Erythroblast (primary cell): ENCODE measurements around the gene LRRC10B.

Experiments used
- GATA1 ChIP-seq: IDR thresholded peaks from 2 replicates; pipeline ENCODE4 v1.6.1; 2011; ENCODE audit warnings: low read depth, mild to moderate bottlenecking, control low read depth, low read length, moderate library complexity
- POLR2A ChIP-seq: IDR thresholded peaks from 2 replicates; pipeline ENCODE4 v1.6.1; 2011; ENCODE audit warnings: mild to moderate bottlenecking, low read length

DNA sequence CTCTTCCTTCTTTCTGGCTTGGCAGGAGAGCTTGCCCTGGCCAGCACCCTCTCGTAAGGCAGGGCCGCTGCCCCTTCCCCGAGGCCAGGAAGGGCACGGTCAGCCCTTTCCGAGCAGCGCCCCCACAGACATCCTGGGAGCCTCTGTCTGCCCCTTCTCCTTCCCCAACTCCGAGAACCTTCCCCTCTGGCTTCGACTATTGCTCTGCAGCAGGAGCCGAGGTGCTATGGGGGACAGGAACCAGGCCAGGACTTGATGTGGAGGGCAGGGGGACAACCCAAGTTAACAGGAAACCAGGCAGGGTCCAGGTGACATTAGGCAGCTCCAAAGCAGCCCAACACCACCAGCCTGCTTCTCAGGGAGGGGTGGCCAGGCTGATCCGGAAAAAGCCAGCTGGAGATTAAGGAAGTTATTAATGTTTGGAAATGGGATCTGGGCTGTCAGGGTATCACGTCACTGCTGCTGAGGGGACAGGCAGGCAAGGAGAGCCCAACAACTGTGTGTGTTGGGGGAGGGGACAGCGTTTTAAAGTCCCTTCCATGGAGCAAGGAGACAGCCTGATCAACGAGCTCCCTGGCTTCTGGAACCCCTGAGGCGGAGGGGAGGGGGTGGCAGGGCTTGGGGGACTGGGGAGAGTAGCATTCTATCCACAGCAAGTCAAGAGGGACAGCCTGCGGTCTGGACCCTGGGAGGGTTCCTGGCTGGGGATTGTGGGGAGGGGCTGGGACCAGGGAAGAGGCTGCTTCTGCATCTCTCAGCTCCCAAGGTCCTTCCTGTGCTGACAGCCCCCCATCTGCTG, 45.0 kb downstream of the LRRC10B start:
- no peak for TF ChIP-seq POLR2A
- no peak for TF ChIP-seq GATA1
